AG20443 (cell line): Measurements from ENCODE around the gene RAB11FIP3.

Source experiments
- DNase-seq: peaks from one replicate; pipeline ENCODE4 v3.0.0; 2012; ENCODE audit warnings: low spot score, mixed read lengths

The RAB11FIP3 gene

DNA sequence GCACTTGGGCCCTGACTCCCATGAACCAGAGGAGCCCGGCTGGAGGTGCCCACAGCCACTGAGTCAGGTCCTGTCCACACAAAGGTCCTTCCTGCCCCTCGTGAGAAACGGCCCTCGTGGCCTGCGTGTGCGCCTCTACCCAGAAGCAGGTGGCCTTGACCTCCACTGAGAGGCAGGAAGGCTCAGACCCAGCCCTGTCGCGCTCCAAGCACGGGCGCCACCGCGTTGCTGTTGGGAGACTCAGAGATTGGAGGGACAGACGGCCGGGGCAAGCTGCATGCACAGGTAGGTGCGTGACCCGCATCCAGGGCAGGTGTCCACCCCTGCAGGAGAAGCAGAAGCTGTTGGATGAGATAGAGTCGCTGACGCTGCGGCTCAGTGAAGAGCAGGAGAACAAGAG, 94.0 kb downstream of the RAB11FIP3 start:
- no peak for DNase-seq

GRCh38 chr16:519841-520687, 94.6 kb downstream of the RAB11FIP3 start:
- no peak for DNase-seq

DNA sequence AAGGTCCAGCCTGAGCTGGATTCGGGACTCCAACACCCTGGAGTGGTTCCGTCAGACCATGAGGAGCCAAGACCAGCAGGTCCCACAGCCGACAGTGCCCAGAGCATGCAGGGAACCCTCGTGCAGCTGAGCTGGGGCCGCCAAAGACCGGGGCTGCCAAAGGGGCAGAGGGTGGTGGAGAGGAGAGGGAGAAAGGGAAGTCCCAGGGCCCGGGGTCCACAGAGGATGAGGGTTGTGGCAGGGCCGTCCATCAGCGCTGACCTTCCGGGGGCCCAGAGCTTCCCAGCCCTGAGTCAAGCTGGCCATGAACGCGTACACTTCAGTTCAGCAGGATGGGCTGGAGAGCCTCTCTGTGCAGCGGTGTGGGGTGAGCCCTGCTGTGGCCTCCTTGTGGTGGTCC, 95.4 kb downstream of the RAB11FIP3 start:
- no peak for DNase-seq

DNA sequence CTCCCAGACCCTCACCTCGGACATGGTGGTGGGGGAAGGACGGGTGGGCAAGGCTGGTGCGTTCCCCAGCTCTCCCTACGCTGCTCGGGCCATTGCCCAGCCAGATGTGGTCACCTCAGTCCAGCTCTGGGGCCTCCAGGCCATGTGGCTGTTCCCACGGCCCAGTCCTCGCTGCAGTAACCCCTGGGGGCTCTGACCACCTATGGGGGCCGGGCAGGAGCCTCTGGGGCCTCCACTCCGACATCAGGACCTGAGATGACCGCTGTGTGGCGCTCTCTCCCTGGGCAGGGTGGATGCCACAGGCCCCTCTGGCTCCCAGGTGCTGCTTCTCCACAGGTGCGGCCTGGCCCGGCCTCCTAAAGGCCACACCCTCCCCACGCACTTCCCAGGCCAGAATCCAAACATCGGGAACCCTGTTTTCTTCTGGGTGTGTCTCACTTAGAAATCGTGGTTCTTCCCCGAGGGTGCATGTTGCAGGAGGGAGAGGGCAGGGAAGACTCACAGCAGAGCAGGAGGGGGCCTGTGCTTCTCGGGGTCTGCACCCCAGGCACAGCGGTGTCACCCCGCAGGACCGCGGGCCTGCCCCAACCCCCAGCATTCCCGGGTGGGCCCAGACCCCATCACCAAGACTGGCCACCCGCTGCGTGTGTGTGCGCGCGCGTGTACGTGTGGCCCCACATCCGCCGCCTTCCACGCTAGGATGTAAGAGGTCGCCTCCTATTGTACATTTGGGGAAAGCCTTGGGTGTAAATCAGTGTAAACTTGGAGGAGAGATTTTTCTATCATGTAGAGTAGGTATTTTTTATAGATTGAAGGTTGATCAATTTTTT, 96.1 kb downstream of the RAB11FIP3 start:
- DNase-seq = no peak

DNA sequence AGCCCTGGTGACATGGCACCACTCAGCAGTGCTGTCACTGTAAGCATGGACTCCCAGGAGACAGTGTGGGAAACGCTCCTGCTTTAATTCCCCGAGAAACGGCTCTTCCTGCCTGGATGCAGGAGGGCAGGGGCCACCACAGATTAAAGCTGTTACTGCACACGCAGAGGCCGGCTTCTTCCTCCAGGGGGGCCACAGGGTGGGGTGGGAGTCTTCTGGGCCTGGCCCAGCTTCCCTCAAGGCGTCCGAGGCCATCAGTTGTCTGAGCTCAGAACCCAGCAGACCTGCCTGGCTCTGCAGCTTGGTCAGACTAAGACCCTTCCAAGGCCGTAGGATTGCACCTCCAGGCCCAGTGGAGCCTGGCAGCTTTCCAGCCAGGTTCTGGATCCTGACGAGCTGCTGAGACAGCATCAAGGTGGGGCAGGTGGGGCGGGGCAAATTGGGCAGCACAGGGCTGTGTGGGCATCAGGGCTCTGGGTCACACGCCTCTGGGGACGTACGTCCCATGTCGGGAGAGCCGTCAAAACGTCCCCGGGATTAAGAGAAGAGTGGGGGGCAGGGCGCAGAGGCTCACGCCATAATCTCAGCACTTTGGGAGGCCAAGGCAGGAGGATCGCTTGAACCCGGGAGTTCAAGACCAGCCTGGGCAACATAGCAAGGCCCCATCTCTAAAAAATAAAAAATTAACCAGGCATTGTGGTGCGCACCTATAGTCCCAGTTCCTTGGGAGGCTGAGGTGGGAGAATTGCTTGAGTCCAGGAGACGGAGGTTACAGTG, 97.1 kb downstream of the RAB11FIP3 start:
- no peak for DNase-seq

DNA sequence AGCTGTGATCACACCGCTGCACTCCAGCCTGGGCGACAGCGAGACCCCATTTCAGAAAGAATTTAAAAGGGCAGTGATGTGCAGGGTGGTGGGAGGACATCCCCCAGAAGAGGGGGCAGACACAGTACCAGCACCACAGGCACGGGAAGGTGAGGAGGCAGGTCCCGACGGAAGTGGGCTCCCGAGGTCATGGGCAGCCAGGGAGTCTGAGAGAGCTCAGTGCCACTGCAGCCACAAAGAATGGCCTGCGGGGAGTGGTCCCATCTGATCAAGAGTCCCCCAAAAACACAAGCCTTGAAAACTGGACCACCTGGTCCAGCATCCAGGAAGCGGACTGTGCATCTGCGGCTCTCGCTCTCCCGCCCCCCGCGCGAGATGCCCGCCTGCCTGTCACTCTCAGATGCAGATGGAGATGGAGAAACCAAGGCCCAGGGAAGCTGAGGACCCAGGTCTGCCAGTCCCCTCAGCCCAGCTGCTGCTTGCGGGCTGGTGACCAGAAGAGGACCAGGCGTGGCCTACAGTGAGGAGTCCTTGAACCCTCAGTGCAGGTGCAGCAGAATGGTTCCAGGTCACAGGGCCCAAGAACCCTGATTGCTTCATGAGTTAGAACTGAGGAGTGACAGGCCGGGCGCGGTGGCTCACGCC, 97.8 kb downstream of the RAB11FIP3 start:
- no peak for DNase-seq

- no peak for DNase-seq
These were observed 99.0 kb downstream of the RAB11FIP3 start for GRCh38 chr16:524274-525040.

DNA sequence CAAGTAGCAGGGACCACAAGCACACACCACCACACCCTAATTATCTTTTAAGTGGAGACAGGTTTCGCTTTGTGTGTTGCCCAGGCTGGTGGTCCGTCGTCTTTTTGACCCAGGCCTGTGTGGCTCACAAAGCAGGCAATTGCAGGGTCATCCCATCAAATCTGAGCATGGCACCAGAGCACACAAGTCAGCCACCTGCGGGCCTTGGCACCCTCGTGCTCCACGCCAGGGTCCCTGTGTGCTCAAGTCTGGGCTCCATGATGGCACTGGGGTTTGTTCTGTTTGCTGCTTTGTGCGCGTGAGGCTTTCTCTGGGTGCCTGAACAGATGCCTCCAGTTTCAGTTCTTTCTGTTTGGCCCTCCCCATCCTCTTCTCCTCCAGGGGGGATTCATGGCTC, 99.7 kb downstream of the RAB11FIP3 start:
- no peak for DNase-seq

DNA sequence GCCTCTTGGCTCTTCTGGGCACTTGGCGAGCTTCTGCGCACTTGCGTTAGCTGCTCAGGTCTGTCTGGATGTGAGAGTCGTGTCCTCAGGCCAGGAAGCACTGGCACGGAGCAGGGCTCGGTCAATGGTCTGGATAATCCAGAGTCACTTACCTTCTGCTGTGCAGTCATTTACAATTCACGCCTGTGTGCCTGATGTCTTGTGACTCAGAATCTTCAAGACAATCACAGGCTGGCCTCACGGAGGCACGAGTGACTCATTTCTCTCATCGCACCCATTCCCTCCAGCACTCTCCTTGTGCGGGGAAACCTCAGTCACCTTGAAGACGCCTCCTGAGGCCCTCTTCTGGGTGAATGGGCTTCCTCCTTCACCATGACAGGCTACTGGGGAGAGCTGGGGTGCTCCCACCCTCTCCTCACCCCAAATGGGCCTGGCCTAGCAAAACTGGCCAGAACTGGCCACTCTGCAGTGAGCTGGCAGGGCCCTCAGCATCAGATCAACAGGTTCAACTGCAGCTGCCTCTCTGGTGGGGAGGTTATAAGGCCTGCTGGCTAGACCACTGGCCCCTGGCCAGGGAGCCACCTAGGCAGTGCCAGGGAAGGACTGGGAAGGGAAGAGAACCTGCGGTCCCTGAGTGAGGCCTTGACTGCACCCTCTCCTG, 100.2 kb downstream of the RAB11FIP3 start:
- DNase-seq = peak; percentile 76

DNA sequence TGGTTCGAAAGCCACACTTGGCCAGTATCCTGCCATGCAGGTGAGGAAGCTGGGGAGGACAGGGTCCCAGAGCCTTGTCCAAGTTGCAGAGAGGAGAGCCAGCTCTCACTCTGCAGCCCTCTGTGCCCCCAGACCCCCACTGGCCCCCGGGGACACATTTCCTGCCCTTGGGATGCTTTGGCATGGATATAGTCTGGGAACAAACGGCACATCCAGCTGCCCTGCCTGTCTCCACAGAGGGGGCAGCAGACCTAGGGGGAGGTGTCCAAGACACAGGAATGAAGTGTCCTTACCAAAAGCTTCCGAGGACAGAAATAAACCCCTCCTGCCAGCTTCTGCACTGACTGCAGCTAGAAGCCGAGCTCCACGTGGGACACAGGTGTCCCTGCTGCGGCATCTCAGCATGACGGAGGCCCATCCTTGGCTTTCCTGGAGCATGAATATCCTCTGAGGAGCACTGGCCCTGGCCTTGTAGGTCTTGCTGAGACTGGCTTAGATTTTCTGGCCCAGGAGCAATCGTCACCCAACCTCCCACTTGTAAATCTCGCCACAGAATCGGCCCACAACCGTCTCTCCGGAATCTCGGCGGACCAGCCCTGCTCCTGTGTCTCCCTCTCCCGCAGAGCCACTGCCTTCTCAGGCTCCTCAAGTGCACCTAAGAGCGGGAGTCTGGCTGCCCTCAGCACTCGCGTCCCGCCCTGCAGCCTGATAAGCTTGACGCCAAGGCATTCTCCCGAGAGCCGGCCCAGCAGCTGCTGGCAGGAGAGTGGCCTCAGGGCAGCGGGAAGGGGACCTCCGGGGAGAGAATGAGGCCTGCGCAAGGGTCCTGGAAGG, 100.9 kb downstream of the RAB11FIP3 start:
- peak; percentile 39 for DNase-seq

GRCh38 chr16:527015-527903, 101.8 kb downstream of the RAB11FIP3 start, which contains the start of gene CAPN15:
TSS of gene CAPN15 (plus strand) at chr16:527712. CDS start at chr16:546839, 19,127 bp downstream.
- DNase-seq = peak; percentile 94

- peak; percentile 60 for DNase-seq
These were observed 102.9 kb downstream of the RAB11FIP3 start for GRCh38 chr16:528111-529011.

- no peak for DNase-seq
These were observed 103.6 kb downstream of the RAB11FIP3 start for GRCh38 chr16:529012-529575.

DNA sequence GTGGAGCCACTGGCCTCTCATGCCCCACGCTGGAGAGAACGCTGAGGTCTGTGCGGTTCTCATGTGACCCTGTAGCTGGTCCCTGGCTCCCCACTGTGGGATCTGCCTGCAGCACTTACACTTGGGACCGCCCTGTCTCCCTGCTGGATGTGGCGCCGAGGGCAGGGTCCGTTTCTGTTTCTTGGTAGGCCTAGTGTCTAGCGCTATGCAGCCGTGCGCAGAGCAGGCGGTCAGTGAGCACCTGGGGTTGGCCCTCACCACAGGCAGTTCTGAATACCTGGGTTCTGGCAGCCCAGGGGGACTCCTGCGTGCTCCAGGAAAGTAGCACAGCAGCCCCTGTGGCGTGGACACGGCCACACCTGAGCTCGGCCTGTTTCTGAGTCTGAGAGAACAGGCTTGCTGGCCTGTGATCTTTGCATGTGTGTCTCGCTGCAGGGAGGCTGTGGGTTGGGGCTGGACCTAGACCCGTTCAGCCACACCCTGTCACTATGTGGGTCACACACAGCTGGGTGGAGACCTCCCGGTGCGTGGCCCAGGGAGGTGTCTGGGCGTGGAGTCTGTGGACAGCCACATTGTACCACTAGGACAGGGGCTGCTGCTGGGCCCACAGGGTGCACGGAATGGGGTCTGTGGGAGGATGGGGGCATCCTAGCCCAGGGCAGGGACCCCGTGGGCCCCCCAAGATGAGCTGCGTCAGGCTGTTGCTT, 104.8 kb downstream of the RAB11FIP3 start:
- DNase-seq = no peak

DNA sequence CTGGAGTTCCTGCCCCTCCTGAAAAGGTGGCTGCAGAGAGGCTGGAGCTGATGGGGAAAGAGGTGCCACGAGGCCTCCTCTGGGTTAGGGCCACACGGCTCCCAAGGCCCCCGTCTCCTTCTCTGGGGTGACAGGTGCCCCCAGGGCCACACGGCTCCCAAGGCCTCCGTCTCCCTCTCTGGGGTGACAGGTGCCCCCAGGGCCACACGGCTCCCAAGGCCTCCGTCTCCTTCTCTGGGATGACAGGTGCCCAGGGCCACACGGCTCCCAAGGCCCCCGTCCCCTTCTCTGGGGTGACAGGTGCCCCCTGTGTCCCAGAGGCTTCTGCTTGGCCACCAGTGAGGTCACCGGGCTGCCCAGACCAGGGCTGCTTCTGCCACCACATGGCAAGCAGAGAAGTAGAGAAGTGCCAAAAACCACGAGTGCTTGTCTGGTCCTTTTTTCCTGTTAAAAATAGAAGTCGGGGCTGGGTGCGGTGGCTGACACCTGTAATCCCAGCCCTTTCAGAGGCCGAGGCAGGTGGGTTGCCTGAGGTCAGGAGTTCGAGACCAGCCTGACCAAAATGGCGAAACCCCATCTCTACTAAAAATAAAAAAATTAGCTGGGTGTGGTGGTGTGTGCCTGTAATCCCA, 106.2 kb downstream of the RAB11FIP3 start:
- no peak for DNase-seq
